Liver (tissue), 3 donors: Measurements from ENCODE around the gene CRAMP1.

Experiments
- EGR1 ChIP-seq, 2 donors: IDR thresholded peaks; 2 replicates each; pipeline ENCODE4 v1.6.1; 2016 to 2018; ENCODE audit warnings: antibody characterized with exemption in 2 of 2, low read depth in 2 of 2
- GABPA ChIP-seq, 2 donors: IDR thresholded peaks in 1 of 2; conservative IDR thresholded peaks in 1 of 2; 2 replicates each; pipeline ENCODE4 v1.6.1; 2016; ENCODE audit warnings: antibody characterized with exemption in 2 of 2, mild to moderate bottlenecking in 1 of 2, moderate library complexity in 1 of 2
- NR2F2 ChIP-seq: IDR thresholded peaks from 2 replicates; pipeline ENCODE4 v1.6.1; 2016; ENCODE audit warnings: antibody characterized with exemption
- SP1 ChIP-seq: IDR thresholded peaks from 2 replicates; pipeline ENCODE4 v1.6.1; 2018; ENCODE audit warnings: antibody characterized with exemption, mild to moderate bottlenecking
- TF ChIP-seq, protein P1 (sequence below): fragments of 150-350 bp; IDR thresholded peaks from 2 replicates; pipeline ENCODE4 v1.5.1; 2017; ENCODE audit warnings: improper control_type of control experiment, low read depth, low read length; ENCODE audit not compliant: missing input control
- donor health status: healthy.
- donor health status: healthy.

- TF ChIP-seq, protein P1, sequence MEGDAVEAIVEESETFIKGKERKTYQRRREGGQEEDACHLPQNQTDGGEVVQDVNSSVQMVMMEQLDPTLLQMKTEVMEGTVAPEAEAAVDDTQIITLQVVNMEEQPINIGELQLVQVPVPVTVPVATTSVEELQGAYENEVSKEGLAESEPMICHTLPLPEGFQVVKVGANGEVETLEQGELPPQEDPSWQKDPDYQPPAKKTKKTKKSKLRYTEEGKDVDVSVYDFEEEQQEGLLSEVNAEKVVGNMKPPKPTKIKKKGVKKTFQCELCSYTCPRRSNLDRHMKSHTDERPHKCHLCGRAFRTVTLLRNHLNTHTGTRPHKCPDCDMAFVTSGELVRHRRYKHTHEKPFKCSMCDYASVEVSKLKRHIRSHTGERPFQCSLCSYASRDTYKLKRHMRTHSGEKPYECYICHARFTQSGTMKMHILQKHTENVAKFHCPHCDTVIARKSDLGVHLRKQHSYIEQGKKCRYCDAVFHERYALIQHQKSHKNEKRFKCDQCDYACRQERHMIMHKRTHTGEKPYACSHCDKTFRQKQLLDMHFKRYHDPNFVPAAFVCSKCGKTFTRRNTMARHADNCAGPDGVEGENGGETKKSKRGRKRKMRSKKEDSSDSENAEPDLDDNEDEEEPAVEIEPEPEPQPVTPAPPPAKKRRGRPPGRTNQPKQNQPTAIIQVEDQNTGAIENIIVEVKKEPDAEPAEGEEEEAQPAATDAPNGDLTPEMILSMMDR = no peak
- TF ChIP-seq GABPA (IDR thresholded peaks at IDR 0.05 in 1 of 2, conservative IDR thresholded peaks at IDR 0.05 in 1 of 2) (no peak), NR2F2 (no peak), SP1 (no peak), EGR1 (IDR thresholded peaks at IDR 0.05; ENCODE audit: low read depth in 2 of 2) (no peak)
These were observed 62.8 kb downstream of the CRAMP1 start for GRCh38 chr16:1674751-1675664.
